HL-60 (cell line): ENCODE results near the gene KCNE1.
"Not testable (repeated sequence)": the region's sequence is repeated elsewhere in the genome, so short reads cannot be mapped to it uniquely, and the experiment has no call there.

Source experiments
- CTCF ChIP-seq: IDR thresholded peaks from one replicate; pipeline ENCODE4 v1.5.1; 2011; ENCODE audit warnings: low read length, control low read depth, inconsistent platforms; ENCODE audit not compliant: insufficient read depth
- REST ChIP-seq: IDR thresholded peaks from 2 replicates; pipeline ENCODE4 v1.6.1; 2012; ENCODE audit warnings: low read depth; ENCODE audit not compliant: insufficient replicate concordance

- not testable (repeated sequence) for TF ChIP-seq CTCF, REST
These were observed 55.8 kb downstream of the KCNE1 start for GRCh38 chr21:34456180-34456579.
